HG02870 (cell line): Measurements from ENCODE around the gene HEATR9.

ENCODE experiments used
- ATAC-seq: cut with Tn5 transposase; IDR thresholded peaks from one replicate; pipeline ENCODE4 v1.9.1; 2021; ENCODE audit warnings: mild to moderate bottlenecking, moderate library complexity; ENCODE audit not compliant: unreplicated experiment

Gene HEATR9

DNA sequence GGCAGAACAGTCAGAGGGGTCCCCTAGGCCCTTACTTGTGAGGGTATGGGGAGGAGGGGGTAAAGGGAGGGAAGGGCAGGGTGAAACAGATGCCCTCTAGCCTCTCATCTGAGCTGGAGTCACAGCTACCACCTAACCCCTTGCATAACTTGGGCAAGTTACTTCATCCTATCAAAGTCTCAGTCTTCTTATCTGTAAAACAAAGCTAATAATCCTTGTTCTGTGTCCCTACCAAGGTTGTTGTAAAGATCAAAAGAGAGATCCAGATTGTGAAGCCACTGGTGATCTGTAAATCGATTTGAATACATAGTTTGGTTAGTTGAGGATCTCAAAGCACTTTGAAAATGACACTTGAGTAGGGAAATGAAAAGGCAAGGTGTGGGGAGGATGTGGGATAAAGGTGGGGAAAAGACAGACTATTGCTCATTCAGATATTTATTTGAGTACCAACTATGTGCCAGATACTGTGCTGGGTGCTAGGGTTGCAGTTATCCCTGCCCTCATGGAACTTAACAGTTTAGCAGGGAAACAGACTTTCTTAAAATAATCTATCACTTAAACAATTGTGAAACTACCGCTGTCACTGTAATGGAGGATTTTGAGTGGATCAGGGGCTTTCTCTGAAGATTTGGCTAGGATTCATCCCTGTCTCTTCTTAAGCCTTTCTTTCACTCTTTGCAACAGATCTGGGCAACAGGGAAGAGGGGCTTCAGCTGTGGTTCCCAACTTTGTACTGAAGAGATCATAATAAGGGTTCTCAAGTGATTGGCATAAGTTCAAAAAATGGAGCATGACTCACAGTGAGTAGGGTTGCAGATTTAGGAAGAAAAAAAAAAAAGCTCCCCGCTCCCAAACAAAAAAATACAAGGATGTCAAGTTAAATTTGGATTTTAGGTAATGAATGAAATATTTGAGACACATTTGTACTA lies 3.0 kb downstream of the HEATR9 start:
- ATAC-seq, result no peak

GRCh38 chr17:35864853-35865252 lies 3.8 kb downstream of the HEATR9 start:
- no peak for ATAC-seq

DNA sequence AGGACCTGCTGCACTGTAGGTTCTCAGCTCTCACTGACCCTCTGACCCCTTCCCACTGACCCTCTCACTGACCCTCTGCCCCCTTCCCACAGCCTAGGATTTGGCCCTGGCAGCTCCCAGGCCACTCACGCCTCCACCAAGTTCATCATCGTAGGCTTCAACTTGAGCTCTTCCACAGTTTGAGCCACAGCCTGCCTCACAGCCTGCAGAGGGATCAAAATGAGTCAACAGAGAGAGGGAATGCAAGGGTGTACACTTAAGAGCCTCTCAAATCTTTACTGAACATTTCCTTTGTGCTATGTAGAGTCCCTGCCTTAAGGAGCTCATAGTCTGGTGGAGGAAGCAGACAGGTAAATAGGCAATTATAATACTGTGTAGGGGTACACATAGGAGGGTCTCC lies 12.1 kb downstream of the HEATR9 start:
- ATAC-seq, result no peak

- no peak for ATAC-seq
These were observed 12.7 kb downstream of the HEATR9 start for GRCh38 chr17:35855965-35856364.

GRCh38 chr17:35849469-35850348 lies 19.0 kb downstream of the HEATR9 start:
- no peak for ATAC-seq

DNA sequence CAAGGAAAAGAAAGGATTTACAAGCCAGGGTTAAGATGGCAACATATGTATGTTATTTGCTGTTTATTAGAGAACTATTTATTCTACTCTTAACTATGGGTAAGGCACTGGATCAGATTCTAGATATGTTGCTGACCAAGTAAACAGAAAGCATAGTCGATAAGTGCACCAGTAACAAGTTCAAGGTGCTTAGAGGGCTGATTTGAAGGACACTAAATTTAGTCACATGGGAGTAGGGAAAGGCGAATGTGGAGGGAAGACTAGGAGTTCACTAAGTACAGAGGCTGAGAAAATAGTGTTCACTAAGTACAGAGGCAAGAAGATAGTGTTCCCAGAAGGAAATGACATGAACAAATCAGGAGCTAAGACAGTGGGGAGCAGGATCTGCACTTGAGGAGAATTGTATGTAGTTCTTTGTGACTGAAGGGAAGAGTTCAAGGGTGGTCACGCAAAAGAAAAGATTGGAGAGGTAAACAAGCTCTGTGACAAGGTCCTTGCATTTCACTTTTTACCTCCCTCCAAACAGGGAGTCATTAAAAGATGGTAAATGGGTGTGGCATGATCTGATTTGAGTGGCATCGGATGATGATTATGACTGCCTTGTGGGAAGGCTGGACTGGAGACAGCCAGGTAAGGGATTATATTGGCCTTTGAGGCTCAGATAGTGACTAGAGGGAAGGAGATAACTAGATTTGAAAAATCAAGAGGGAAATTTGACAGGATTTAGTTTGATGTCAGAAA lies 20.9 kb downstream of the HEATR9 start:
- no peak for ATAC-seq

GRCh38 chr17:35847006-35847405 lies 21.7 kb downstream of the HEATR9 start:
- no peak for ATAC-seq

GRCh38 chr17:35846055-35846809 lies 22.5 kb downstream of the HEATR9 start:
- no peak for ATAC-seq

GRCh38 chr17:35844547-35844946 lies 24.1 kb downstream of the HEATR9 start:
- ATAC-seq, result no peak

DNA sequence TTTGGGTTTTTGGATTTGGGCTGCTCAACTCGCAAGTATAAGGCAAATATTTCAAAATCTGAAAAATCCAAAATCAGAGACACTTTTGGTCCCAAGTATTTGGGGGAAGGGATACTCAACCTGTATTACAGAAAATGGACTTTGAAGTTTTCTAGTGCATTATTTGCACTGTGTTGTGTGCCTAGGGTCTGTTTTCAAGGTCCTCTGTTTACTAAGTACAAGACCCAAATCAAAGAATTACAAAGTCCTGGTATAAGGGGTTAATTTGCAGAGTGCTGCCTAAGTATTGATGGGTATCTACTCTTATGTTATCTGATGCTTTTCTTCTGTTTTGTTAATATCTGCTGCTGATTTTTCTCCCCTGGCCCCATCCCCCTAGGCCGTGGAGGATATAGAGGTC lies 25.0 kb downstream of the HEATR9 start:
- ATAC-seq, result no peak

- ATAC-seq, result no peak
These were observed 26.5 kb downstream of the HEATR9 start for GRCh38 chr17:35842239-35842638.

- no peak for ATAC-seq
These were observed 27.2 kb downstream of the HEATR9 start for GRCh38 chr17:35841505-35841904.

DNA sequence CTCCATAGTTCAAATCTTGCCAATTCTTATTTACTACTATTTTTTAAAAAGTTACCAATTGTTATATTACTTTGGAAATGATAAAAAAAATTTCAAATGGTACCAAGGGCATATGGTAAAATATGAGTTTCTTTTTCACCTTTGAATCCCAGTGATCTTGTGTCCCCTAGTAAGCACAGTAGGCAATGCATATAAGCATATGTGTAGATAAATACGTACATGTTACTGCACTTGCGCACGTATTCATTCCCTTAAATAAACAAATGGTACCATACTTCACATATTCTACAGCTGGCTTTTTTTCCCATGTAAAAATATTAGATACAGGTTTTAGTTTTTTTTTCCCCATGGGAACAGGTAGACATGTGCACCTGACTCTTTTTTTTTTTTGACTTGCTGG lies 27.6 kb downstream of the HEATR9 start:
- no peak for ATAC-seq

DNA sequence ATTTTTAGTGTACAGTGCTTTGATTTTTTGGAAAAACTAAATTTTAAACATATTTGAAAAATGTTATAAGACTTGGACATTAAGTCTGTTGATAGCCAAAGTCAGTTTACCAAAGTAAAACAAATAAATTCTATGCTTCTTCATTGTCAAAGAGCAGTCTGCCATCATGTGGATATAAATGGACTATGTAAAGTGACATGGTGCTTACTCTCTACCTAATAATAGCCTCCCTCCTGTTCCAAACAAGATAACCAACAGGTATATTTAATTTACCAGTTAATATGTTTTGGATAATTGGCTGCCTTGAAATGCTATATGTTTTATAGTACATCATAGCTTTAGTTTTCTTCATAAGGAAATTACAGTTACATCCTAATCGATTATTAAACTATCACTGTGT lies 43.5 kb downstream of the HEATR9 start:
- no peak for ATAC-seq

DNA sequence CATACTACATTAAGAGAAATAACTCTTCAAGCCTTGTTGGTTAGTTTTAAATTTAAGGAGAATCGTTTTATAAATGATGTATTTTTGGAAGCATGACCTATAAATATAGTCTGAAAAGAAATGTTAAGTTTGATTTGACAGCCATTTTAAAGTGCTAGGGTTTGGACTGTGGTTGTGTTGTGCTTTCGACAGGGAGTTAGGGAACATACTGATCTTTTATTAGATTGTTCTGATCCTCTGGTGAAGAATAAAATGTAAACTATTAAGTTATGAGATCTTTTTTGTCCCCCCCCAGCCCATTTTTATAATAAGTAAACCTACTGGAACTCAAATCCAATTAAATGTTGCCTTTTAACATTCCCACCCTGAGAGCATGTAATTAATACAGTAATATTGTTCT lies 47.4 kb downstream of the HEATR9 start:
- ATAC-seq, result no peak

DNA sequence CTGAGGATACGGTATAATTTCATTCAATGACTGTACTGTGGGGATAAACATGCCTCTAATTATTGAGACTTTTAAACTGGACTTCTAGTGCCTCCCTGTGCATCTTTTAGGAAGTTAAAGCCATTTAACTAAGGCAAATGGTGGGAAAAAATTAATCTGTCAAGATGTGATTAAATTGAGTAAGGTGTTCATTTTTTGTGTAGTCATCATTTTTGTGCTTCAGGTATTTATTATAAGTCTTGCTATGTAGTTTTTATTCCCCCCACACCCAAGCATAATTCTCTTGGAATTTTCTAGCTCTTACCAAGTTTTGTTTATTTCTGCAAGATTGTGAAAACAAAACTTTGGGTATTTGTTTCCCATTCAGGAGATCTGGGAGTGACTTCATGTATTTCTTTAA lies 49.2 kb downstream of the HEATR9 start:
- no peak for ATAC-seq

DNA sequence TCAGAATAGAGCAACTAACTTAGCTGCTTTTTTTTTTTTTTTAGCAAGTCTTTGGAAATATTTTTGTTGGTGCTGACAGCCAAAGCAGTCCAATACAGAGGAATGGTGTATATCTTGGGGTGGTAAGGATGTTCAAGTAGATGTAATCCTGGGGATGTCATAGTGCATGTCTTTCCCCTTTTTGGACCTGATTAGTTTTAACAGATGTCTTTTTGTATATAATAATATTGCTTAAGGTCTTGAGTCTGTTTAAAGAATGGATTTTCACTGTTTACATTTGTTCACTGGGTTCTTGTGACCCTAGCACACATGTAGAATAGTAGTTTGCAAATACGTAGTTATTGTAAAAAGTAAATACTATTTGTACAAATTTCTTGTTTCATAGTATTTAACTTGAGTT lies 51.5 kb downstream of the HEATR9 start:
- no peak for ATAC-seq

GRCh38 chr17:35816723-35817122 lies 52.0 kb downstream of the HEATR9 start:
- no peak for ATAC-seq

- ATAC-seq, result no peak
These were observed 56.2 kb downstream of the HEATR9 start for GRCh38 chr17:35812456-35812855.

DNA sequence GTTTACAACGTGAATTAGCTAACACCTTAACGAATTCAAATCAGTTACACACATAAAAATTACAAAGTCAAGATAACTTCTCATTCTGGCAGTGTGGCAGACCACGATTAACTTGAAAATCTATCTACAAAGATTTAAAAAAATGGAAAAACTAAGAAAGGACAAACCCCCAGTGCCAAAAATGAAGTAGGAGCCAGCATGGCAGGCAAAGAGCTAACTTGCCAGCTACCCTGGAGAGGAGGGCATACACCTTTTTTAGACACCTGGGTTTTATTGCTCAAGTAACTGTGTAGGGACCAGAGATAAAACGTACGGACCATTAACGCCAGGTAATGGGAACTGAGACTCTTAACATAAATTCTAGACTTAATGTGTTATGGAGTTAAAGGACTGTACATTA lies 56.9 kb downstream of the HEATR9 start:
- no peak for ATAC-seq
